Spleen (tissue), 7 donors: Measurements from ENCODE around the gene CUX1.

Source experiments
- POLR2A ChIP-seq, 3 donors: fragments of 450-650 bp; IDR thresholded peaks; one replicate each; pipeline ENCODE4 v1.5.1; 2017; ENCODE audit warnings: antibody characterized with exemption in 3 of 3, mild to moderate bottlenecking in 1 of 3
- TF ChIP-seq, protein P1 (sequence below), 11 experiments: fragments of 200-600 bp in 7 of 11; fragments of 450-650 bp in 4 of 11; sonication (generic) in 4 of 11; IDR thresholded peaks in 8 of 11; conservative IDR thresholded peaks in 3 of 11; 1 replicate in 7 of 11; 2 replicates in 4 of 11; pipeline versions ENCODE4 v1.4.0 to v1.8.0; 2016 to 2021; ENCODE audit warnings: antibody characterized with exemption in 11 of 11, inconsistent platforms in 4 of 11, mild to moderate bottlenecking in 1 of 11
- donor health status: DM: no; HTN: no; CAD: no; lungs with moderate emphysema.
- donor health status: DM: no; HTN: no; CAD: no.
- donor health status: DM: no; HTN: no; CAD: no.

DNA sequence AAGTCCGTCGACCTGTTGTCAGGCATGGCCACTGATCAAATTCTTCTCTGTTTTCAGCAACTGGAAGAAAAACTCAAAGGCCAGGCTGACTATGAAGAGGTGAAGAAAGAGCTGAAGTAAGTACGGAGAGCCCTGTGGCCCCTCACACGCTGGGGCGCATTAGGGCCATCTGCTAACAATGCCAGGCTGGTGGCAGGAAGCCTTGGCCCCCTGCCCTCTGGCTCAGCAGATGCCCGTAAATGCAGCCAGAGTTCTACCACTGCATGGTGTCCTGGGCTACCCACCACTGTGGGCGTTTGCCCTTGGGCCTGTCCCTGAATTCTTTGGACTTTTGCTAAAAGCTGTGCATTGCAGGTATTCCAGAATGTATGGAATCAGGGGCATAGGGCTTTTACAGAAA, 372.3 kb downstream of the CUX1 start:
- TF ChIP-seq, protein P1, sequence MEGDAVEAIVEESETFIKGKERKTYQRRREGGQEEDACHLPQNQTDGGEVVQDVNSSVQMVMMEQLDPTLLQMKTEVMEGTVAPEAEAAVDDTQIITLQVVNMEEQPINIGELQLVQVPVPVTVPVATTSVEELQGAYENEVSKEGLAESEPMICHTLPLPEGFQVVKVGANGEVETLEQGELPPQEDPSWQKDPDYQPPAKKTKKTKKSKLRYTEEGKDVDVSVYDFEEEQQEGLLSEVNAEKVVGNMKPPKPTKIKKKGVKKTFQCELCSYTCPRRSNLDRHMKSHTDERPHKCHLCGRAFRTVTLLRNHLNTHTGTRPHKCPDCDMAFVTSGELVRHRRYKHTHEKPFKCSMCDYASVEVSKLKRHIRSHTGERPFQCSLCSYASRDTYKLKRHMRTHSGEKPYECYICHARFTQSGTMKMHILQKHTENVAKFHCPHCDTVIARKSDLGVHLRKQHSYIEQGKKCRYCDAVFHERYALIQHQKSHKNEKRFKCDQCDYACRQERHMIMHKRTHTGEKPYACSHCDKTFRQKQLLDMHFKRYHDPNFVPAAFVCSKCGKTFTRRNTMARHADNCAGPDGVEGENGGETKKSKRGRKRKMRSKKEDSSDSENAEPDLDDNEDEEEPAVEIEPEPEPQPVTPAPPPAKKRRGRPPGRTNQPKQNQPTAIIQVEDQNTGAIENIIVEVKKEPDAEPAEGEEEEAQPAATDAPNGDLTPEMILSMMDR (IDR thresholded peaks at IDR 0.05 in 8 of 11, conservative IDR thresholded peaks at IDR 0.05 in 3 of 11) = no peak
- TF ChIP-seq POLR2A (IDR thresholded peaks at IDR 0.05) = no peak
